SK-N-SH (cell line): ENCODE results near the gene TRABD2A. TPM values are rescaled to one million over a fixed set of nuclear protein-coding genes. Genes with fewer than 3 reads are reported as not detected.

ENCODE experiments used
- CTCF ChIA-PET: fragments of 300-600, 350-600 bp; formaldehyde crosslinking; extraction: SDS; loops from one replicate; lab custom pipeline; 2021; lab: Yijun Ruan, JAX
- POLR2A ChIA-PET: fragments of 350-600 bp; sonication (Branson Sonifier 250); formaldehyde crosslinking; extraction: SDS; loops from one replicate; lab custom pipeline; 2020; ENCODE audit warnings: antibody characterized with exemption, inconsistent platforms; lab: Yijun Ruan, JAX
- DNase-seq: peaks from one replicate; pipeline ENCODE4 v3.0.0; 2012
- H2AFZ ChIP-seq: fragments of 200-600 bp; sonication (generic); 2 replicates; pipeline ENCODE4 v1.8.1; 2016; ENCODE audit warnings: antibody characterized with exemption, mild to moderate bottlenecking, low read depth
- H3F3A ChIP-seq: fragments of 200-600 bp; sonication (generic); replicated peaks from 2 replicates; pipeline ENCODE3; 2016; ENCODE audit warnings: antibody characterized with exemption, mild to moderate bottlenecking; ENCODE audit not compliant: insufficient read depth
- H3K27ac ChIP-seq, 2 experiments: fragments of 200-500 bp in 1 of 2; fragments of 200-600 bp in 1 of 2; sonication (Bioruptor generic) in 1 of 2; sonication (generic), shearing (Covaris generic) in 1 of 2; 2 replicates each; pipeline versions ENCODE4 v1.5.1 to v1.6.1; 2014 to 2016; ENCODE audit warnings: low read depth in 2 of 2, inconsistent platforms in 1 of 2, low read length in 1 of 2, mild to moderate bottlenecking in 1 of 2, mixed read lengths in 1 of 2
- H3K27me3 ChIP-seq: fragments of 200-600 bp; sonication (generic), shearing (Covaris generic); 2 replicates; pipeline ENCODE4 v1.6.1; 2016; ENCODE audit warnings: mixed run types; ENCODE audit not compliant: insufficient read depth
- H3K36me3 ChIP-seq, 2 experiments: fragments of 200-500 bp in 1 of 2; fragments of 200-600 bp in 1 of 2; sonication (Bioruptor generic) in 1 of 2; sonication (generic) in 1 of 2; replicated peaks in 1 of 2; 2 replicates each; pipeline versions ENCODE3 to v1.5.1; 2014 to 2016; ENCODE audit warnings: low read length in 1 of 2, mild to moderate bottlenecking in 1 of 2; ENCODE audit not compliant: insufficient read depth in 2 of 2, control insufficient read depth in 1 of 2
- H3K4me1 ChIP-seq, 2 experiments: fragments of 200-500 bp in 1 of 2; fragments of 200-600 bp in 1 of 2; sonication (Bioruptor generic) in 1 of 2; sonication (generic), shearing (Covaris generic) in 1 of 2; 2 replicates each; pipeline versions ENCODE4 v1.5.1 to v1.6.1; 2014 to 2016; ENCODE audit warnings: low read depth in 1 of 2, low read length in 1 of 2, mixed run types in 1 of 2; ENCODE audit not compliant: insufficient read depth in 2 of 2, control insufficient read depth in 1 of 2
- H3K4me2 ChIP-seq: fragments of 200-600 bp; sonication (generic), shearing (Covaris generic); 2 replicates; pipeline ENCODE4 v1.6.1; 2017; ENCODE audit warnings: mixed run types
- H3K4me3 ChIP-seq, 2 experiments: fragments of 200-500 bp in 1 of 2; fragments of 200-600 bp in 1 of 2; sonication (Bioruptor generic) in 1 of 2; sonication (generic), shearing (Covaris generic) in 1 of 2; 2 replicates each; pipeline versions ENCODE4 v1.5.1 to v1.8.1; 2014 to 2016; ENCODE audit warnings: low read depth in 2 of 2, inconsistent platforms in 1 of 2, low read length in 1 of 2, mild to moderate bottlenecking in 1 of 2, mixed read lengths in 1 of 2, moderate library complexity in 1 of 2
- H3K79me2 ChIP-seq: fragments of 200-600 bp; sonication (generic); 2 replicates; pipeline ENCODE4 v1.8.1; 2017; ENCODE audit warnings: mild to moderate bottlenecking; ENCODE audit not compliant: insufficient read depth
- H3K9ac ChIP-seq: fragments of 200-600 bp; sonication (generic); 2 replicates; pipeline ENCODE4 v1.6.1; 2017; ENCODE audit warnings: mixed run types
- H3K9me2 ChIP-seq: fragments of 200-600 bp; sonication (generic); 2 replicates; pipeline ENCODE4 v1.6.1; 2017; ENCODE audit warnings: mixed run types
- H3K9me3 ChIP-seq: fragments of 200-600 bp; sonication (generic); 2 replicates; pipeline ENCODE4 v1.6.1; 2017; ENCODE audit warnings: mixed run types, mild to moderate bottlenecking, moderate library complexity
- H4K20me1 ChIP-seq: fragments of 200-600 bp; sonication (generic); 2 replicates; pipeline ENCODE4 v1.6.1; 2017; ENCODE audit warnings: mild to moderate bottlenecking, mixed run types; ENCODE audit not compliant: insufficient read depth
- CHD2 ChIP-seq: fragments of 150-350 bp; IDR thresholded peaks from 2 replicates; pipeline ENCODE4 v1.6.1; 2018; ENCODE audit warnings: low read length; ENCODE audit not compliant: partially characterized antibody
- EP300 ChIP-seq, 2 experiments: IDR thresholded peaks; 2 replicates each; pipeline versions ENCODE4 v1.4.0 to v1.6.1; 2012; ENCODE audit warnings: borderline replicate concordance in 1 of 2, low read depth in 1 of 2, low read length in 1 of 2
- EZH2phosphoT487 ChIP-seq: fragments of 200-600 bp; sonication (generic); IDR thresholded peaks from 2 replicates; pipeline ENCODE4 v1.6.1; 2017; ENCODE audit warnings: low read depth, mixed run types, mild to moderate bottlenecking, antibody characterized with exemption, moderate library complexity, borderline replicate concordance
- FOXJ3 ChIP-seq: sonication (generic); formaldehyde crosslinking; IDR thresholded peaks from 2 replicates; pipeline ENCODE4 v1.5.1; 2020; ENCODE audit warnings: mild to moderate bottlenecking, missing genetic modification reagents
- GABPA ChIP-seq: IDR thresholded peaks from 2 replicates; pipeline ENCODE4 v1.4.0; 2012; ENCODE audit warnings: low read depth, mild to moderate bottlenecking
- IRF3 ChIP-seq: fragments of 150-350 bp; IDR thresholded peaks from 2 replicates; pipeline ENCODE4 v1.6.1; 2016; ENCODE audit warnings: mild to moderate bottlenecking, low read depth, low read length
- MEF2A ChIP-seq: IDR thresholded peaks from 2 replicates; pipeline ENCODE4 v1.4.0; 2012; ENCODE audit warnings: low read depth, borderline replicate concordance
- NFIC ChIP-seq: IDR thresholded peaks from 2 replicates; pipeline ENCODE4 v1.4.0; 2012; ENCODE audit warnings: borderline replicate concordance
- PBX3 ChIP-seq: IDR thresholded peaks from 2 replicates; pipeline ENCODE4; 2012
- RXRA ChIP-seq: IDR thresholded peaks from 2 replicates; pipeline ENCODE4 v1.4.0; 2012; ENCODE audit warnings: low read depth, mild to moderate bottlenecking, borderline replicate concordance
- SIN3A ChIP-seq: IDR thresholded peaks from 2 replicates; pipeline ENCODE4 v1.6.1; 2012; ENCODE audit warnings: low read depth, mild to moderate bottlenecking, low read length, moderate library complexity, borderline replicate concordance
- TEAD4 ChIP-seq: IDR thresholded peaks from 2 replicates; pipeline ENCODE4 v1.4.0; 2012; ENCODE audit warnings: mild to moderate bottlenecking, borderline replicate concordance; ENCODE audit not compliant: insufficient read depth
- ZBTB33 ChIP-seq: IDR thresholded peaks from 2 replicates; pipeline ENCODE4 v1.4.0; 2012; ENCODE audit warnings: low read depth, borderline replicate concordance
- polyA plus RNA-seq, 3 experiments: library from polyadenylated mRNA; depleted of rRNA; stranded (reverse); fragments of >200 nt; gene quantifications; 2 replicates each; pipeline ENCODE4 v1.2.3, GENCODE V29; 2012
- TF ChIP-seq, protein P1 (sequence below): fragments of 200-600 bp; sonication (generic); IDR thresholded peaks from 2 replicates; pipeline ENCODE4 v1.6.1; 2017; ENCODE audit warnings: antibody characterized with exemption, mild to moderate bottlenecking, moderate library complexity

Gene TRABD2A
- polyA plus RNA-seq, 1 of the 3 experiments (the other 2 are of a cell fraction), result 3.0 TPM

DNA sequence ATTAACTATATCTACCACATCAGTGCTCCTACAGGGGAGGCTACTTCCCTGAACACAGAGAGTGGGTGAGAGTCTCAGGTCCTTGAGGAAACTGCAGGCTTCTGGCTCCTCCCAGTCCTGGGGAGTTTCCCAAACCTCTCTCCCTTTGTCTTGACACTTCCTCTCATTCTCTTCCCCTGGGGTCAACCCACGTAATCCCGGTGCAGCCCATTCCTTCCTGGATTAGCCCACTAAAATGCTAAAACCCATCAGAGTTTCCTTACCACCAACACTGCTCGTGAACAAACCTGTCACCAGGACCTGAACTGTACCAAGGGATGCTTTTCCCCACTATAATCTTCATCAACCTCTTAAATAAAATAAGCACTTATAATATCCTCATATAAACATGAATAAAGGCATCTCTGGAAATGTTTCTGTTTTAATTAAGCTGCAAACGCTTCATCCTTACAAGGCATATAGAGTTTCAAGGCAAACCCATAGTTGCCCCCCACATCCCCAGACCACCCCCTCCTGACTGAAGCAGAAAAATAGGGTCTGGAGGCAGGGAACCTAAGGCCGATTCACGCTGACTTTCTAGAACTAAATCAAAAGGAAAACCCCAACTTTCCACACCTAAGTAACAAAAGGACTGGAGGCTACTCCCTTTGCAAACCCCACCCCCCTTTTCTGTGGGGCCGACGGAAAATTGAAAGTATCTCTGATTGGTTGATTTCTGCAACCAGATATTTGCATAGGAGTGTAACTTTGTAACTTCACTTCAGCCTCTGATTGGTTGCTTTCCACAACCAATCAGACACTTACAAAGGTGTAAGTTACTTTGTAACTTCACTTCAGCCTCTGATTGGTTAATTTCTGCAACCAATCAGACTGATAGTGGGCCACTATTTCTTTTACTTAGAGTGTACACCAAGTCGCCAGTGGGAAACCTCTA lies 43.6 kb upstream of the TRABD2A start (continued):
- TF ChIP-seq TEAD4 (no peak), EZH2phosphoT487 (no peak)
- TF ChIP-seq, protein P1, sequence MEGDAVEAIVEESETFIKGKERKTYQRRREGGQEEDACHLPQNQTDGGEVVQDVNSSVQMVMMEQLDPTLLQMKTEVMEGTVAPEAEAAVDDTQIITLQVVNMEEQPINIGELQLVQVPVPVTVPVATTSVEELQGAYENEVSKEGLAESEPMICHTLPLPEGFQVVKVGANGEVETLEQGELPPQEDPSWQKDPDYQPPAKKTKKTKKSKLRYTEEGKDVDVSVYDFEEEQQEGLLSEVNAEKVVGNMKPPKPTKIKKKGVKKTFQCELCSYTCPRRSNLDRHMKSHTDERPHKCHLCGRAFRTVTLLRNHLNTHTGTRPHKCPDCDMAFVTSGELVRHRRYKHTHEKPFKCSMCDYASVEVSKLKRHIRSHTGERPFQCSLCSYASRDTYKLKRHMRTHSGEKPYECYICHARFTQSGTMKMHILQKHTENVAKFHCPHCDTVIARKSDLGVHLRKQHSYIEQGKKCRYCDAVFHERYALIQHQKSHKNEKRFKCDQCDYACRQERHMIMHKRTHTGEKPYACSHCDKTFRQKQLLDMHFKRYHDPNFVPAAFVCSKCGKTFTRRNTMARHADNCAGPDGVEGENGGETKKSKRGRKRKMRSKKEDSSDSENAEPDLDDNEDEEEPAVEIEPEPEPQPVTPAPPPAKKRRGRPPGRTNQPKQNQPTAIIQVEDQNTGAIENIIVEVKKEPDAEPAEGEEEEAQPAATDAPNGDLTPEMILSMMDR, result no peak

DNA sequence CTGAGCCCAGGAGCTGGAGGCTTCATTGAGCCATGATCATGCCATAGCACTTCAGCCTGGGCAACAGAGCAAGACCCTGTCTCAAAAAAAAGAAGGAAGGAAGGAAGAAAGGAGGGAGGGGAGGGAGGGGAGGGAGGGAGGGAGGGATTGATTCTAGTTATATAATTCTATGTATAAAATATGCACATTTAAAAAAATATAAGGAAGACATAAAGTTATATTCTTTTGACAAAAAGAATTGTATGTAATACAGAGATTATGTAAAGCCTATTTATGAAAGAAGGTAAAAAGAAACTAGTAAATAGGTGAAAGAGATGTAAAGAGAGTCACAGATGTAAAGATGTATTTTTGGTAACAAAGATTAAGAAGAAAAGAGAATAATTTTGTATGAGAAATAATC lies 42.1 kb upstream of the TRABD2A start:
- Histone ChIP-seq H3K4me1 (peaks cover 13 to 24% of the 10 kb centered on the region in 2 experiments; a peak in 3 of 4 replicates), H3K27me3 (no peaks in the 10 kb centered on the region), H3K9me2 (no peaks in the 10 kb centered on the region), H3K79me2 (no peaks in the 10 kb centered on the region), H3F3A (peaks cover 41% of the 10 kb centered on the region), H4K20me1 (no peaks in the 10 kb centered on the region), H3K27ac (no peak overlapping the region), H3K9ac (no peak overlapping the region), H2AFZ (no peak overlapping the region), H3K9me3 (no peaks in the 10 kb centered on the region), H3K4me2 (no peak overlapping the region), H3K4me3 (no peak overlapping the region), H3K36me3 (no peaks in the 10 kb centered on the region)
- no peak for DNase-seq
- CTCF ChIA-PET, result no interaction called here
- TF ChIP-seq GABPA (no peak), PBX3 (no peak), CHD2 (no peak), EP300 (IDR thresholded peaks at IDR 0.05; ENCODE audit: borderline replicate concordance in 1 of 2, low read depth in 1 of 2, low read length in 1 of 2) (no peak), IRF3 (no peak), NFIC (no peak), RXRA (no peak), SIN3A (no peak), MEF2A (no peak), ZBTB33 (no peak), FOXJ3 (CRISPR knock-in tag) (no peak)
- POLR2A ChIA-PET, result no interaction called here
